HG02571 (cell line): ENCODE data around the gene LIMA1.
"Not testable (repeated sequence)": the region's sequence is repeated elsewhere in the genome, so short reads cannot be mapped to it uniquely, and the experiment has no call there.

Experiments
- ATAC-seq: cut with Tn5 transposase; IDR thresholded peaks from one replicate; pipeline ENCODE4 v1.9.1; 2021; ENCODE audit warnings: mild to moderate bottlenecking, moderate library complexity; ENCODE audit not compliant: unreplicated experiment

LIMA1 gene

DNA sequence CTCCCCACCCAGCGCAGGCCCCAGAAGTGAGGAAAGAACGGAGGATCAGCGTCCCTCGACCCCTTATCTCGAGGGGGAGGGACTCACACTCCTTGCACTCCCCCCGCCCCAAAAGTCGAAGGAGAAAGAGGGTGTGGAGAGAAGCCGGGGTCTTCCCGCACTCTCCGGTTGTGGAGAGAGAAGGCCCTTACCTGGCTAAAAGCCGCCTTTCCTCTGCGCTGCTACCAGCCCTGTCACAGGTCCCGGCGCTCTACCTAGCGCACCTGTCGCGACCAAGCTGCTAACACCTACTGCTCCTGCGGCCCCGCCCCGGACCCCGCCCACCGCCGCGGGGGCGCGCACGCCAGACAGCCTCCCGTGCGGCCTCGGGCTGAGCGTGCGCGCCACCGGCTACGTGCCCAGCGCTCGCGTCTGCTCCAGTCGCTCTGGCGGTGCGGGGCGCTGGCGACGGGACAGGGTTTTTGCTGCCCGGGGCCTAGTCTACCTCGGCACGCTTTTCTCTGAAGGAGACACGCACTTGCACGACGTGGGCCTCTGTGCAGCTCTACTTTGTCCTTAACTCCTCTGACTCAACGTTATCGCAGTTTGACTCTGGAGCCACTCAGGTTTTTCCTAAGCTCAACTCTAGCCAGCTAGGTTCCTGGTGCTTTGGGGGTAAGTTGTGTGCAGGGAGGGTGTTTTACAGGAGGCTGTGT is at the start of gene LIMA1:
LIMA1 (minus strand) TSS at position 292 of the 695 bp plus-strand sequence. CDS start 34,769 bp downstream, outside the sequence.
- peak; percentile 93 for ATAC-seq

DNA sequence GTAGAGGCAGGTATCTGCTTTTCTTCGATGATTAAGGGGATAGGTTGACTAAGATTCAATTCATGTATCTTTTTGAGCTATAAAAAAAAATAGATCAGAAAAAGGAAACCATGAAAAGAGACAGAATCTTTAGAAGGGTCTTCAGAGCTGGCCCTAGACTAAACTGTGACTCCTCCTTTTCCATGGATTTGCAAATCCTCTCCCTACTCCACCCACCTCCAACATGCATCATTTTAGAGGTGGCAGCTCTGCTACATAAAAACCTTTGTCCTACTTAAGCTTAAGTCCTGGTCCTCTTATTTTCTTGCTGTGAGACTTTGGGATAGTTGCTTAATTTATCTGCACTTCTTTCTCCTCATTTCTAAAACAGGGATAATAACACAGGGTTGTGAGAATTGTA is 48.4 kb upstream of the LIMA1 start:
- ATAC-seq = no peak

DNA sequence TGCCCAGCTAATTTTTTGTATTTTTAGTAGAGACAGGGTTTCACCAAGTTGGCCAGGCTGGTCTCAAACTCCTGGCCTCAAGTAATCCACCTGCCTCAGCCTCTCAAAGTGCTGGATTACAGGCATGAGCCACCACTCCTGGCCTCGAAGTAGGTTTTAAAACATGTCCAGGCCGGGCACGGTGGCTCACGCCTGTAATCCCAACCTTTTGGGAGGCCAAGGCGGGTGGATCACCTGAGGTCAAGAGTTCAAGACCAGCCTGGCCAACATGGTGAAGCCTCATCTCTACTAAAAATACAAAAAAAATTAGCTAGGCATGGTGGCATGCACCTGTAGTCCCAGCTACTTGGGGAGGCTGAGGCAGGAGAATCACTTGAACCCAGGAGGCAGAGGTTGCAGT is 45.3 kb upstream of the LIMA1 start:
- not testable (repeated sequence) for ATAC-seq

DNA sequence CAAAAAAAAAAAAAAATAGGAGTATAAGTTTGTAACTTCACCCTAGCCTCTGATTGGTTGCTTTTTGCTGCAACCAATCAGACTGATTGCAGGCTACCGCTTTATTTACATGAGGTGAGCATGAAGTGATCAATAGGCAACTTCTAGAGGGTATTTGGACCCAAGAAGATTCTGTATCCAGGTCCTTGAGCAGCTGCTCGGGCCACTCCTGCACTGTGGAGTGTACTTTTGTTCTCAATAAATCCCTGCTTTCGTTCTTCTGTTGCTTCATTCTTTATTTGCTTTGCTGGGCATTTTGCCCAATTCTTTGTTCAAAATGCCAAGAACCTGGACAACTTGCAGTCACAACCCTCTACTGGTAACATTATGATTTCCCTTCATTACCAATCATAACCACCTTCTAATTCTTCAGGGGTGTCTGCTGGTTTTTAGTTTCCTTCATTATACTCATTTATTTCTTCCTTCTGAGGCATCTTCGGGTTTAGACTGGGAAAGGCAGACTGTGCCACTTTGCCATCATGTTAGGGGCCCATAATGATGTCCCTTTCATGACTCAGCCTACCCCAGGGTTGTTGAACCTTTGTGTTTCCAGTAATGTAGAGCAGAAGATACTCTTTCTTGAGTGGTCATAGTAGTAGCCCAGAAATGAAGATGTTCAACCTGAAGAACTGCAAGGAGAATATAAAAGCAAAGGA is 43.4 kb upstream of the LIMA1 start:
- ATAC-seq = no peak

DNA sequence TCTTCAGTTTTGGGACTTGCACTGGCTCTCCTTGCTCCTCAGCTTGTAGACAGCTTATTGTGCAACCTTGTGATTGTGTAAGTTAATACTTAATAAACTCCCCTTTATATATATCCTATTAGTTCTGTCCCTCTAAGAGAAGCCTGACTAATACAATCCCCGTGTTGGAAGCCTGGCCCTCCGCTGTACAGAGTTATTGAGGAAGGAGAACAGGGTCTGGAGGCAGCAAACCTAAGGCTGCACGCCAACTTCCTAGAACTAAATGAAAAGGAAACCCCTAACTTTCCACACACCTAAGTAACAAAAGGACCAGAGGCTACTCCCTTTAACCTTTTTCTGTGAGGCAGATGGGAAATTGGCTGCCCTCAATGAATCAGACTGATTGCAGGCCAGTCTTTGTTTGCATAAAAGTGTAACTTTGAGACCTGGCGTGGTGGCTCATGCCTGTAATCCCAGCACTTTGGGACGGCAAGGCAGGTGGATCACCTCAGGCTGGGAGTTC is 42.6 kb upstream of the LIMA1 start:
- no peak for ATAC-seq

GRCh38 chr12:50324770-50325169 is 41.5 kb upstream of the LIMA1 start:
- not testable (repeated sequence) for ATAC-seq

DNA sequence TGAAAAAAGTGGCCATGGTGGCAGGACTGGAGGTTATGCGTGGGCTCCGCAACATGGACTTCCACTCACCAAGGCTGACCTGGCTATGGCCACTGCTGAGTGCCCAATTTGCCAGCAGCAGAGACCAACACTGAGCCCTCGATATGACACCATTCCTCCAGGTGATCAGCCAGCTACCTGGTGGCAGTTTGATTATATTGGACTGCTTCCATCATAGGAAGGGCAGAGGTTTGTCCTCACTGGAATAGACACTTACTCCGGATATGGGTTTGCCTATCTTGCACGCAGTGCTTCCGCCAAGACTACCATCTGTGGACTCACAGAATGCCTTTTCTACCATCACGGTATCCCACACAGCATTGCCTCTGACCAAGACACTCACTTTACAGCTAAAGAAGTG is 40.8 kb upstream of the LIMA1 start:
- not testable (repeated sequence) for ATAC-seq

GRCh38 chr12:50322206-50322605 is 38.9 kb upstream of the LIMA1 start:
- no peak for ATAC-seq

DNA sequence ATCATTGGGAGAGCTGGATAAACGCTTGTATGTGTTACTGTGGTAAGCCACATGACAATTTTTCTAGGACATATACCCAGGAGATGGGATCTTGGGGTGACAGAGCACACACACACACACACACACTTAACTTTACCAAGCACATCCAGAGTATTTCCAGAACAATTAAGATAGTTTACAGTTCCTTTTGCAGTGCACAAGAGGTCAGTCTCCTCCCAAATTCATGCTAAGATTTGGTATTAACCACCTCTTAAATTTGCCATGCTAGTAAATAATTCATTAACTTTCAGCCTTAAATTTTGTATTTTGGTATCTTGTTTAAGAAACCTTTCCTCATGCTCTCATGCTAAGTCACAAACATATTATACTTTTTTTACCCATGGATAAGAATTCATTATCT is 33.9 kb upstream of the LIMA1 start:
- ATAC-seq = no peak

- ATAC-seq = no peak
Measured at GRCh38 chr12:50315803-50316202, 32.5 kb upstream of the LIMA1 start.

DNA sequence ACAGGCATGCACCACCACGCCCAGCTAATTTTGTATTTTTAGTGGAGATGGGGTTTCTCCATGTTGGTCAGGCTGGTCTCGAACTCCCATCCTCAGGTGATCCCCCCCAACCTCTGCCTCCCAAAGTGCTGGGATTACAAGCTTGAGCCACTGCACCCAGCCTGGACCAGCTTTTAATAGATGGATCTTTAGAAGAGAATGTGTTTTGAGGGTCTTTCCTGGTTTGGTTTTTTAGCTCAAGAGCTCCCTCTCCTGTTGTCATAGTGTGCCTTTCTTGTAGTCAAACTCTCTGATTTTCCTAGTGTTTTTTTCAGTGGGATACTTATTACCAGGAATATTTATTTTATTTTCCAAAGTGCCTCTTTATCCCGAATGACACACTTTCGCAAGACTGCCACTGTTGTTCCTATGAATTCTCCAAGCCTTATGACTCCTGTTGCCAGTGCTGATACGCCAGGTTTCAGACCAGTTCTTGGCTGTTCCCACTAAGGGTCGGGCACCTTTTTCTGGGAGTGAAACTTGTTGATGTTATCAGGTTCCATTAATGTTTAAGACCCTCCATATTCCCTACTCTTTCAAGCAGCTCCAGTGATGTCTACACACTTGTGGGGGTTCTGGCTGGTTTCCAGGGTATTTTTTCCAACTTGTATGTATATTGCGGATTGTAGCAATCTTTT is 31.5 kb upstream of the LIMA1 start:
- no peak for ATAC-seq

- not testable (repeated sequence) for ATAC-seq
Measured at GRCh38 chr12:50313971-50314370, 30.7 kb upstream of the LIMA1 start.

DNA sequence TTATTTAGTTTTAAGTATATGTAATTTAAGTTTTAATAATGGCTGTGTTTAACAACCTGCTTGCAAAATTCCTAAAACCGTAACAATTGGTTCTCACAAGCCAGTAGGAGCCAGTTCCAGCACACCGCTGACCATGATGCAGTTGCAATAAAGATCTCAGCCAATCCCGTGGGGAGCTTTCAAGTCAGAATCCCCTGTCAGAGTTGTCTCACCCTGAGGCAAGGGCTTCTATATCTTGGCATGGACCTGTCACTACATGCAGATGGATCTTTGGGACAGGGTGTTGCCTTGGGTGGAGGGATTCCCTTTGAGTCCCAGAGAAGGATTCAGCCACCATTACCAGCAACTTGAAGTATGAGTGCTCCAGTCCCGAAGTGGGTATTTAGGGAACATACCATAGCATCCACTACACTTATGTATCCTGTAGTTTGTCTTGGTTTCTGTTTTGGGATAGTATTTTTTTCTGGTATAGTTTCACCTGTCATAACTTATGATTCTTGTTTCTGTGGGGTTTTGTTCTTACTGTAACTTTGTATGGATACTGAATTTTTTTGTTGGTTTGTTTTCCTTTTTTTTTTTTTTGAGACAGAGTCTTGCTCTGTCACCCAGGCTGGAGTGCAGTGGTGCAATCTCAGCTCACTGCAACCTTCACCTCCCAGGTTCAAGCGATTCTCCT is 30.1 kb upstream of the LIMA1 start:
- ATAC-seq = no peak

GRCh38 chr12:50311858-50312609 is 28.7 kb upstream of the LIMA1 start:
- not testable (repeated sequence) for ATAC-seq

GRCh38 chr12:50309950-50310349 is 26.6 kb upstream of the LIMA1 start:
- no peak for ATAC-seq

DNA sequence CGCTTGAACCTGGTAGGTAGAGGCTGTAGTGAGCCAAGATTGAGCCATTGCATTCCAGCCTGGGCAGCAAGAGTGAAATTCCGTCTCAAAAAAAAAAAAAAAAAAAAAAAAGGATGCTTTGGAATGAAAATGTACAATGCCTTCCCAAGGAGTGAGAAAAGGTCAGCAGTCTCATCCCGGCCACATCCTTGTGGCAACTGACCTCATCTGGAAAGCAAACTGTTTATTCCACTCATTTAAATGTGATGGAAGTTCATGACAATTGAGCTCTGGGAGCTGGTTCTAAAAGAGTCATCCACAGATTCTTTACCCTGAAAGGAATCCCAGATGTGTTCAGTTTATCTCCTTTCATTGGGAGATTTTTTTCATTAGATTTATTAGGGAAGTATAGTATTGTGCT is 19.4 kb upstream of the LIMA1 start:
- ATAC-seq = no peak

GRCh38 chr12:50297996-50298395 is 14.7 kb upstream of the LIMA1 start:
- no peak for ATAC-seq

GRCh38 chr12:50297027-50297426 is 13.7 kb upstream of the LIMA1 start:
- no peak for ATAC-seq

DNA sequence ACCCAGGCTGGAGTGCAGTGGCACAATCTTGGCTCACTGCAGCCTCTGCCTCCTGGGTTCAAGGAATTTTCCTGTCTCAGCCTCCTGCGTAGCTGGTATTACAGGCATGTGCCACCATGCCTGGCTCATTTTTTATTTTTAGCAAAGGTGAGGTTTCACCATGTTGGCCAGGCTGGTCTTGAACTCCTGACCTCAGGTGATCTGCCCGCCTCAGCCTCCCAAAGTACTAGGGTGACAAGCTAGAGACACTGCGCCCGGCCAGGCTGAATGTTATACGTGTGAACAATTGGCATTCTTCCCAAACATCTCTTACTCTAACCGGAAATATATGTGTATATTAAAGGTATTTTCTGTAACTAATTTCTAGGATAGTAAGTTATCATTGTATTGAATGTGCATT is 13.2 kb upstream of the LIMA1 start:
- no peak for ATAC-seq

- ATAC-seq = no peak
Measured at GRCh38 chr12:50291377-50291776, 8.1 kb upstream of the LIMA1 start.
